ENCODE measurements around the gene TBC1D22B. TPM values are rescaled to one million over a fixed set of nuclear protein-coding genes. Genes with fewer than 3 reads are reported as not detected.

The TBC1D22B gene
- total RNA-seq, 6 experiments from 2014 or later: 1.3 to 4.0 (median 2.8) TPM

- no peaks in the 10 kb centered on the region for H3K9me3 ChIP-seq
- peaks cover 0 to 13% (median 0%) of the 10 kb centered on the region in 4 donors for H3K36me3 ChIP-seq
- H3K4me1 ChIP-seq: no peaks in the 10 kb centered on the region
- 76% methylated on average over 5 of the region's 6 CpGs for WGBS (ENCODE audit: insufficient coverage, low coverage, low lambda C conversion rate, missing lambda C conversion rate)
- DNase-seq (no peak), ATAC-seq (no peak)
- no peak overlapping the region for H3K27ac ChIP-seq
- intact Hi-C loops (cut with DNase I): no loop called here
- H3K27me3 ChIP-seq: no peaks in the 10 kb centered on the region
- H3K4me3 ChIP-seq: no peak overlapping the region
- TF ChIP-seq POLR2A (IDR thresholded peaks at IDR 0.05) (no peak), CTCF (IDR thresholded peaks at IDR 0.05) (no peak)
These were observed 45.6 kb downstream of the TBC1D22B start for GRCh38 chr6:37303091-37303660.

GRCh38 chr6:37303891-37304503 is 46.4 kb downstream of the TBC1D22B start:
- no peak overlapping the region for H3K4me3 ChIP-seq
- H3K36me3 ChIP-seq: peaks cover 0 to 13% (median 0%) of the 10 kb centered on the region in 4 donors
- no peak for DNase-seq
- 50% methylated on average over 3 of the region's 3 CpGs for WGBS (ENCODE audit: insufficient coverage, low coverage, low lambda C conversion rate, missing lambda C conversion rate)
- no peaks in the 10 kb centered on the region for H3K9me3 ChIP-seq
- ATAC-seq: peak; percentile 67 to 79 (median 74)
- no peaks in the 10 kb centered on the region for H3K4me1 ChIP-seq
- intact Hi-C loops (cut with DNase I): no loop called here
- H3K27me3 ChIP-seq: no peaks in the 10 kb centered on the region
- no peak overlapping the region for H3K27ac ChIP-seq
- TF ChIP-seq CTCF (IDR thresholded peaks at IDR 0.05) (peak; percentile 40 to 57 (median 44)), POLR2A (IDR thresholded peaks at IDR 0.05) (no peak)

GRCh38 chr6:37304766-37305165 is 47.2 kb downstream of the TBC1D22B start:
- no peak for TF ChIP-seq POLR2A (IDR thresholded peaks at IDR 0.05)
- no peak for TF ChIP-seq CTCF (IDR thresholded peaks at IDR 0.05)
- intact Hi-C loops (cut with DNase I): no loop called here
- Histone ChIP-seq H3K4me3 (no peak overlapping the region), H3K27me3 (no peaks in the 10 kb centered on the region), H3K36me3 (peaks cover 0 to 13% (median 0%) of the 10 kb centered on the region in 4 donors), H3K27ac (no peak overlapping the region), H3K9me3 (no peaks in the 10 kb centered on the region), H3K4me1 (no peaks in the 10 kb centered on the region)
- DNase-seq (no peak), ATAC-seq (no peak)
- WGBS (ENCODE audit: insufficient coverage, low coverage, low lambda C conversion rate, missing lambda C conversion rate): 100% methylated on average over 4 of the region's 7 CpGs

- DNase-seq: no peak
- Histone ChIP-seq H3K4me3 (no peak overlapping the region), H3K27me3 (no peaks in the 10 kb centered on the region), H3K9me3 (no peaks in the 10 kb centered on the region), H3K36me3 (peaks cover 0 to 13% (median 0%) of the 10 kb centered on the region in 4 donors), H3K27ac (no peak overlapping the region), H3K4me1 (no peaks in the 10 kb centered on the region)
- no peak for ATAC-seq
- intact Hi-C loops (cut with DNase I): no loop called here
- WGBS (ENCODE audit: insufficient coverage, low coverage, low lambda C conversion rate, missing lambda C conversion rate): 83% methylated on average over 1 of the region's 4 CpGs
- TF ChIP-seq POLR2A (IDR thresholded peaks at IDR 0.05): no peak
- TF ChIP-seq CTCF (IDR thresholded peaks at IDR 0.05): no peak
These were observed 48.4 kb downstream of the TBC1D22B start for GRCh38 chr6:37305841-37306425.
